PC-3 (cell line): ENCODE measurements around the gene MISP3. TPM values are rescaled to one million over a fixed set of nuclear protein-coding genes. Genes with fewer than 3 reads are reported as not detected.

Experiments
- ATAC-seq: fragments of 200-7000 bp; cut with Tn5 transposase; 2 replicates; pipeline ENCODE4 v1.9.1; 2020; ENCODE audit warnings: mild to moderate bottlenecking, moderate library complexity
- BruUV-seq: library from RNA; stranded (reverse); fragments of 400-500 nt; replicated peaks from 2 replicates; lab custom pipeline; 2021; lab: Mats Ljungman, UMichigan
- CTCF ChIA-PET: fragments of 300-600 bp; sonication (Branson Sonifier 250); formaldehyde crosslinking; loops from one replicate; lab custom pipeline; 2022; ENCODE audit warnings: antibody characterized with exemption; lab: Charles Lee
- POLR2A ChIA-PET: fragments of 300-600 bp; sonication (Branson Sonifier 250); formaldehyde crosslinking; loops from one replicate; lab custom pipeline; 2022; ENCODE audit warnings: antibody characterized with exemption; ENCODE audit not compliant: unreplicated experiment; lab: Charles Lee
- DNase-seq: peaks from one replicate; pipeline ENCODE4 v3.0.0-alpha.2; 2015
- H2AFZ ChIP-seq: fragments of 300-600 bp; sonication (generic); 2 replicates; pipeline ENCODE4 v1.6.0; 2016; ENCODE audit warnings: antibody characterized with exemption, low read length
- H3F3A ChIP-seq: fragments of 300-600 bp; sonication (generic); one replicate; pipeline ENCODE4 v1.6.0; 2017; ENCODE audit warnings: antibody characterized with exemption, low read length, control low read depth, mild to moderate bottlenecking; ENCODE audit not compliant: unreplicated experiment
- H3K27ac ChIP-seq: fragments of 300-600 bp; sonication (generic); 2 replicates; pipeline ENCODE4 v1.5.1; 2016; ENCODE audit warnings: mild to moderate bottlenecking, low read length
- H3K27me3 ChIP-seq: fragments of 300-600 bp; sonication (generic); 2 replicates; pipeline ENCODE4 v1.6.1; 2016; ENCODE audit warnings: low read length, mixed read lengths
- H3K36me3 ChIP-seq: fragments of 300-600 bp; sonication (generic); 2 replicates; pipeline ENCODE4 v1.6.1; 2016; ENCODE audit warnings: low read depth, mixed run types, low read length, mixed read lengths
- H3K4me1 ChIP-seq: fragments of 300-600 bp; sonication (generic); 2 replicates; pipeline ENCODE4 v1.5.1; 2016; ENCODE audit warnings: low read length; ENCODE audit not compliant: insufficient read depth
- H3K4me2 ChIP-seq: fragments of 300-600 bp; sonication (generic); 2 replicates; pipeline ENCODE4 v1.6.0; 2016; ENCODE audit warnings: low read length
- H3K4me3 ChIP-seq: fragments of 300-600 bp; sonication (generic); 2 replicates; pipeline ENCODE4 v1.5.1; 2016; ENCODE audit warnings: mild to moderate bottlenecking, low read length, mixed read lengths
- H3K79me2 ChIP-seq: fragments of 300-600 bp; sonication (generic); 2 replicates; pipeline ENCODE4 v1.6.1; 2017; ENCODE audit warnings: low read length, mixed read lengths
- H3K9ac ChIP-seq: fragments of 300-600 bp; sonication (generic); 2 replicates; pipeline ENCODE4 v1.6.0; 2016; ENCODE audit warnings: mild to moderate bottlenecking, low read length
- H3K9me2 ChIP-seq: fragments of 300-600 bp; sonication (generic); replicated peaks from 2 replicates; pipeline ENCODE4 v1.6.1; 2016; ENCODE audit warnings: mixed run types, low read length, mixed read lengths
- H3K9me3 ChIP-seq: fragments of 300-600 bp; sonication (generic); 2 replicates; pipeline ENCODE4 v1.6.1; 2016; ENCODE audit warnings: low read length, mixed read lengths
- H4K20me1 ChIP-seq: fragments of 300-600 bp; sonication (generic); 2 replicates; pipeline ENCODE4 v1.6.1; 2016; ENCODE audit warnings: low read length, mixed read lengths
- CTCF ChIP-seq: fragments of 300-600 bp; sonication (generic); conservative IDR thresholded peaks from 2 replicates; pipeline ENCODE4 v1.5.1; 2017; ENCODE audit warnings: antibody characterized with exemption, low read depth, mild to moderate bottlenecking, low read length
- EZH2 ChIP-seq: fragments of 300-600 bp; sonication (generic); IDR thresholded peaks from one replicate; pipeline ENCODE4 v1.6.1; 2017; ENCODE audit warnings: antibody characterized with exemption, mild to moderate bottlenecking, low read length; ENCODE audit not compliant: unreplicated experiment
- EZH2phosphoT487 ChIP-seq: fragments of 300-600 bp; sonication (generic); IDR thresholded peaks from 2 replicates; pipeline ENCODE4 v1.6.1; 2018; ENCODE audit warnings: mild to moderate bottlenecking, antibody characterized with exemption, low read length, borderline replicate concordance
- intact Hi-C: fragments of 100-400 bp; cut with micrococcal nuclease; formaldehyde crosslinking; loops from 2 replicates; pipeline ENCODE4 v1.9.0; 2023
- total RNA-seq: library from RNA; depleted of rRNA; stranded (reverse); fragments of >200 nt; gene quantifications from 2 replicates; pipeline ENCODE4 v1.2.3, GENCODE V29; 2014

Gene MISP3
- total RNA-seq, 1 experiment from 2014 or later: 6.1 TPM

DNA sequence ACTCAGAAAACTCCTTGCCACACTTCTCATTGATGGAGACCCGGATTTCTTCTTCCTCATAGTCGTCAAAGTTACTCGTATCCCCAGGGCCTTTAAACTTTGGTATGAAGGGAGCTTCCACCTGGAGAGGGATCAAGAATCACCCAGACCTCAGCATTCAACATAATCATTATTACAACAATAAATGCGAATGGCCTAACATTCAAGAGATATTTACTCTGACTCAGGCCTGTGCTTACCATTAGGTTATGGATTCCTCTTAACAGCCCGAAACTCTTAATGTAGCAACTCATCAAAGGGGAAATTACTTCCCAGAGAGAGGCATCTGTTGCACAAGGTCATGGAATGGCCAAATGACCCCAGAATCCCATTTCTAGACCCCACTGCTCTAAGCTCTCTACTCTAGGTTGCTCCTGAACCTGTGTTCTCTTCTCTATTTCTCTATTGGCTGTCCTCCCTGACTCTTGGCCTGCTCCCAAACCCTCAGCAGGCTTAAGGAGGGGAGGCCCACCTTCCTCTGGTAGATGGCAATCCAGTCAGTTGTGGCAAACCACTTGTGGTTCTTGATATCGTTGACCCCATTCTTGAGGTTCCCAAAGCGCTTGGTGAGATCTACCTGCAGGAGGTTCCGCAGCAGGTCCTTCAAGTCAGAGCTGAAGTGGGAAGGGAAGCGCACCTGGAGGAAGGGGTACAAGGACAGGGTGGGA, 20.7 kb downstream of the MISP3 start:
- intact Hi-C loops: no loop called here
- TF ChIP-seq EZH2phosphoT487 (no peak), CTCF (no peak), EZH2 (no peak)
- H4K20me1 ChIP-seq: no peaks in the 10 kb centered on the region
- H3K4me3 ChIP-seq: no peak overlapping the region
- H3K9ac ChIP-seq: no peak overlapping the region
- no TSS peak for BruUV-seq
- ChIA-PET CTCF (no interaction called here), POLR2A (no interaction called here)
- no peak for ATAC-seq
- H3K27ac ChIP-seq: no peak overlapping the region
- H3K27me3 ChIP-seq: no peaks in the 10 kb centered on the region
- no peak for DNase-seq
- peaks cover 6% of the 10 kb centered on the region for H3K36me3 ChIP-seq
- H3K4me2 ChIP-seq: no peak overlapping the region
- peaks cover 8% of the 10 kb centered on the region; the same call in 1 of the 2 replicates for H3K4me1 ChIP-seq
- no peaks in the 10 kb centered on the region for H3K79me2 ChIP-seq
- no peaks in the 10 kb centered on the region for H3F3A ChIP-seq
- peaks cover 7% of the 10 kb centered on the region; the same call in 1 of the 2 replicates for H3K9me3 ChIP-seq
- H2AFZ ChIP-seq: no peak overlapping the region
- H3K9me2 ChIP-seq: no peaks in the 10 kb centered on the region

DNA sequence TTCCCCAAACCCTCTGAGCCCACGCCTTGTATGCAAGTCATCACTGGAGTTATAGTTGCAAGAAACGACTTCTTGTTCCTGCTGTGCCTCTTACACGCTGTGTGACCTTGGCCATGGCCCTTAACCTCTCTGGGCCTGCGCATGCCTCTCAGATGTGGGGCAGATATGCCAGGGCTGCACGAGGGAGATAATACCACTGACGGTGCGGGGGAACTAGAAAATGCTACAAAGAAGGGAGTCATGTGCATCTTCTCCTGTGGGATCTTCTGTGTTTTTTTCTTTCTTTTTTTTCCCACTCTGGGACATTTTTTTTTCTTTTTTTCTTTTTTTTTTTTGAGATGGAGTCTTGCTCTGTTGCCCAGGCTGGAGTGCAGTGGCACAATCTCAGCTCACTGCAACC, 22.3 kb downstream of the MISP3 start:
- POLR2A ChIA-PET: no interaction called here
- BruUV-seq: no TSS peak
- H2AFZ ChIP-seq: no peak overlapping the region

More for the DNA sequence above, 22.3 kb downstream of the MISP3 start:
- Histone ChIP-seq H3K4me1 (peaks cover 8% of the 10 kb centered on the region; the same call in 1 of the 2 replicates), H3K9me3 (peaks cover 7% of the 10 kb centered on the region; the same call in 1 of the 2 replicates), H3K27me3 (no peaks in the 10 kb centered on the region), H3K4me2 (no peak overlapping the region), H3K79me2 (no peaks in the 10 kb centered on the region), H3K9ac (no peak overlapping the region), H3F3A (no peaks in the 10 kb centered on the region), H3K9me2 (no peaks in the 10 kb centered on the region), H3K4me3 (no peak overlapping the region), H3K36me3 (peaks cover 6% of the 10 kb centered on the region; the same call in 1 of the 2 replicates), H3K27ac (no peak overlapping the region), H4K20me1 (no peaks in the 10 kb centered on the region)
- ATAC-seq (no peak), DNase-seq (no peak)
- CTCF ChIA-PET: no interaction called here
- no peak for TF ChIP-seq CTCF
- TF ChIP-seq EZH2phosphoT487: no peak
- no peak for TF ChIP-seq EZH2
- intact Hi-C loops: no loop called here
